ENCODE measurements around the gene PPP1R27. TPM values are rescaled to one million over a fixed set of nuclear protein-coding genes. Genes with fewer than 3 reads are reported as not detected.

Gene PPP1R27
- total and polyA plus RNA-seq, 8 donors = 0.19 to 1.5 (median 1.1) TPM; not detected in 5

DNA sequence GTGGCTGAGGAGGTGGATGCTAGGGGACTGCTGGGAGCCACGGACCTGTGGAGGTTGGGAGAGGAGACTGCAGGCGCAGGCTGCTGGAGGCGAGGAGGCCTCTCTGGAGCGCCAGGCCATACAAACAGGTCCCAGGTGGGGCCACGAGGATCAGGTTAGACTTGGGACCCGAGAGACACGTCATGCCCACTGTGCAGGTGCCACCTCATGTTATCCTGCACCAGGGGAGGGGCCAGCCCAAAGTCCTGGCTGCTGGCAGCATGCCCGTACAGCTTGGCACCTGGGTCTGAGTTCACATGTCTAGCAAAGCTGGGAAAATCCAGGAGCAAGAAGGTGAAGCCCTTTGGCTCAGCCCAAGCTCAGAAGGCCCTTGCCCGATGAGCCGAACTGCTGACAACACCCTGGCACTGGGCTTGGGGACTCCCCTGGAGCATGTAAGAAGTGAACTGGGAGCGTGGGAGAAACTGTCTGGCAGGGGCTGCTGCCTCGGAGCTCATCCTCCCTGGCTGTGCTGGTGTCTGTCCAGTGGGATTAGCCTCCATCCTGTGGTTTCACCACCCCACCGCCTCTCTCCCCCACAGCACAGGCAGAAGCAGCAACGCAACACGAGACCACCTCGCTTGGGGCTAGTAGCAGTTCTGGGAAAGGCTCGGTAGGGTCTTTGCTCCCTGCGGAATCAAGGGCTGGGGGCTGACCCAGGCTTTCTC is 31.0 kb upstream of the PPP1R27 start:
- DNase-seq (peak; percentile 95 to 99 (median 98)), ATAC-seq (peak; percentile 46 to 61 (median 53)), FAIRE-seq (no peak)
- TF ChIP-seq, protein P1, sequence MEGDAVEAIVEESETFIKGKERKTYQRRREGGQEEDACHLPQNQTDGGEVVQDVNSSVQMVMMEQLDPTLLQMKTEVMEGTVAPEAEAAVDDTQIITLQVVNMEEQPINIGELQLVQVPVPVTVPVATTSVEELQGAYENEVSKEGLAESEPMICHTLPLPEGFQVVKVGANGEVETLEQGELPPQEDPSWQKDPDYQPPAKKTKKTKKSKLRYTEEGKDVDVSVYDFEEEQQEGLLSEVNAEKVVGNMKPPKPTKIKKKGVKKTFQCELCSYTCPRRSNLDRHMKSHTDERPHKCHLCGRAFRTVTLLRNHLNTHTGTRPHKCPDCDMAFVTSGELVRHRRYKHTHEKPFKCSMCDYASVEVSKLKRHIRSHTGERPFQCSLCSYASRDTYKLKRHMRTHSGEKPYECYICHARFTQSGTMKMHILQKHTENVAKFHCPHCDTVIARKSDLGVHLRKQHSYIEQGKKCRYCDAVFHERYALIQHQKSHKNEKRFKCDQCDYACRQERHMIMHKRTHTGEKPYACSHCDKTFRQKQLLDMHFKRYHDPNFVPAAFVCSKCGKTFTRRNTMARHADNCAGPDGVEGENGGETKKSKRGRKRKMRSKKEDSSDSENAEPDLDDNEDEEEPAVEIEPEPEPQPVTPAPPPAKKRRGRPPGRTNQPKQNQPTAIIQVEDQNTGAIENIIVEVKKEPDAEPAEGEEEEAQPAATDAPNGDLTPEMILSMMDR (IDR thresholded peaks at IDR 0.05) = no peak
- Histone ChIP-seq H3K9me3 (no peaks in the 10 kb centered on the region), H3K4me3 (peak overlapping the region in 1 of 4 donors; percentile 10), H3K36me3 (peaks cover 0 to 16% (median 10%) of the 10 kb centered on the region in 3 donors), H3K27me3 (no peaks in the 10 kb centered on the region), H3K4me1 (peaks cover 36 to 60% (median 39%) of the 10 kb centered on the region in 3 donors), H3K27ac (peak overlapping the region; percentile 70 to 96 (median 80))
- intact Hi-C loops (cut with DNase I) = no loop called here
- 23 to 36% methylated on average over 16 to 18 of the region's 18 CpGs for WGBS, 2 donors

DNA sequence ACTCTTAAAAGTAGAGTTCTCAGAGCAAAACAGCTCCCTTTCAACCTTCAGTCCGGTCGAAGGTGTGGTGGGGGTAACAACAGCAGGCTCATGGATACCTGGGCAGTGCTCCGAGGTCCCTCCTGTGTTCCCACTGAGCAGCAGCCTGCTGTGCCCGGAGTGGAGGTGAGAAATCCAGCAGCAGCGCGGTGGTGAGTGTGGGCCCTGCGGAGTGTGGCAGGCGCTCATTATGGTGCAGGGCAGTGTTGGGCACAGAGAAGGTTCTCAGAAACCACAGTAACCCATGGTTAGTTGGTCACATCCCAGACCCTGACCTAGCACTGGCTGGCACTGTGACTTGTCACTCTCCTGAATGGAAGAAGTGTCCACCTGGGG is 30.5 kb upstream of the PPP1R27 start:
- H3K4me3 ChIP-seq = no peak overlapping the region
- FAIRE-seq (no peak), ATAC-seq (no peak), DNase-seq (no peak)
- H3K36me3 ChIP-seq = peaks cover 0 to 16% (median 10%) of the 10 kb centered on the region in 3 donors
- intact Hi-C loops (cut with DNase I) = no loop called here
- H3K9me3 ChIP-seq = no peaks in the 10 kb centered on the region
- H3K27me3 ChIP-seq = no peaks in the 10 kb centered on the region
- peak overlapping the region; percentile 70 to 96 (median 78) for H3K27ac ChIP-seq
- WGBS, 2 donors = 46 to 63% methylated on average over 8 of the region's 8 CpGs
- TF ChIP-seq, protein P1 (IDR thresholded peaks at IDR 0.05) = no peak
- H3K4me1 ChIP-seq = peaks cover 36 to 60% (median 39%) of the 10 kb centered on the region in 3 donors

DNA sequence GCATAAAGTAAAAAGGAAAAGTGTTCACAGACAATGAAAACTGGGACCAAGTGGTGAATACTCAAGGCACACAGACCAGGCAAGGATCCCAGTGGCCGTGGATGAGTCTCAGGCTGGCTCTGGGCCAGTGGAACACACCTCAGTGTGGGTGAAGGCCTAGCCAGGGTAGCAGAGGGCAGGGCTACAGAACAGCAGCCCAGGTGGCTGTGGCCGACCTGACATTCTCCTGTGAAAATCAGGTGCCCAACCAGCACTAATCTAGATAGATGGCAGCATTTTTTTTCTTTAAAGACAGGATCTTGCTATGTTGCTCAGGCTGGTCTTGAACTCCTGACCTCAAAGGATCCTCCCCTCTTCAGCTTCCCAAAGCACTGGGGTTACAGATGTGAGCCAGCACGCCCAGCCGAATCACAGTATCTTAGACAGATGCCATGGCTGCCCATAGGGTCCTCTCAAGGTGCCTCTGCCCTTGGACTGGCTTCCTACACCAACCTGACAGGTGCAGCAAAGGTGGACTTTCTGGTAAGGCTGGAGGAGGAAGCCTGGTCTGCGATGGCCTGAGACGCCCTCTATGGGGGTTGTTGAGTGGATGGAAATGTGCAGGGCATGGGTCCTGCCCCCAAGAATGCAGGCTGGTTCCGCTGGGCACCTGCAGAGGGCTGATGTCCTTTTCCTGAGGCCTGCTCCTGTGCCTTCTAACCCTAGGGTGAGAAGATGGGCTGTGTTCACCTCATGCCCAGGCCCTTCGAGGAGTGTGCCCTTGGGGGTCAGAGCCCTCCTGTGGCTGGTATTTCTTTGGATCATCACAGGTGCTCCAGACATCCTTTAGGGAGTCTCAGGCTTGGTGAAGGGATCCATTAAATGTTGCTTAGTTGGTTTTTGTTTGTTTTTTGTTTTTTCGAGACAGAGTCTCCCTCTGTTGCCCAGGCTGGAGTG is 29.3 kb upstream of the PPP1R27 start:
- no peaks in the 10 kb centered on the region for H3K27me3 ChIP-seq
- H3K27ac ChIP-seq = peak overlapping the region in 3 of 4 donors; percentile 28 to 78 (median 33)
- 44 to 56% methylated on average over 9 of the region's 9 CpGs for WGBS, 2 donors
- H3K36me3 ChIP-seq = peaks cover 0 to 11% (median 10%) of the 10 kb centered on the region in 3 donors
- no peaks in the 10 kb centered on the region for H3K9me3 ChIP-seq
- peaks cover 31 to 52% (median 36%) of the 10 kb centered on the region in 3 donors for H3K4me1 ChIP-seq
- H3K4me3 ChIP-seq = peak overlapping the region in 1 of 4 donors; percentile 64
- FAIRE-seq (no peak), ATAC-seq (no peak), DNase-seq (peak in 4 of 6 donors; percentile 47 to 78 (median 62))
- TF ChIP-seq, protein P1 (IDR thresholded peaks at IDR 0.05) = no peak
- intact Hi-C loops (cut with DNase I) = no loop called here

DNA sequence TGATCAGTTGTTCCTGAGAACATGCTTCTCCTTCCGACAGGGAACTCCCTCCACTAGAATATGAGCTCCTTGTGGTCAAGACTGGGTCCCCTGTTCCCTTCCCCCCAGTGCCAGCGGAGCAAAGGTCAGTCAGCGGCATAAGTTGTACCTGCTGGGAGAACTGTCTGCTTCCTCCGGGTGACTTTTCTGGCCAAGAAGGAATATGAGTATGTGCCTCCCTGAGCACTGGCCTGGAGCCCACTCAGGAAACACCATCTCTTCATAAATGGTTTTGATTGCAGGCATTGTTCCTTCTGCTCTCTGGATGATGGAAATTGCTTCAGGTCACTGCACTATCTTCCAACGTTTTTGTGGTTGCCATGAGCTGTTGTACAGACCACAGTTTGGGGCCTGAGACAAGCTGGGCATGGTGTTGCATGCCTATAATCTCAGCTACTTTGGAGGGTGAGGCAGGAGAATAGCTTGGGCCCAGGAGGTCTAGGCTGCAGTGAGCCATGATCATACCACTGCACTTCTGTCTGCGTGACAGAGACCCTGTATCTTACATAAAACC is 28.3 kb upstream of the PPP1R27 start:
- ATAC-seq (no peak), DNase-seq (peak in 2 of 6 donors; percentile 50 to 54), FAIRE-seq (no peak)
- Histone ChIP-seq H3K9me3 (no peaks in the 10 kb centered on the region), H3K4me1 (peaks cover 27 to 51% (median 34%) of the 10 kb centered on the region in 3 donors), H3K27me3 (no peaks in the 10 kb centered on the region), H3K27ac (peak overlapping the region; percentile 91 to 98 (median 96)), H3K4me3 (peak overlapping the region in 2 of 4 donors; percentile 64 to 70), H3K36me3 (peaks cover 0 to 9% (median 8%) of the 10 kb centered on the region in 3 donors)
- WGBS, 2 donors = 44 to 51% methylated on average over 6 of the region's 6 CpGs
- intact Hi-C loops (cut with DNase I) = no loop called here
- TF ChIP-seq, protein P1 (IDR thresholded peaks at IDR 0.05) = no peak

All from pancreas (tissue), 10 donors.